ENCODE data around the gene METTL9. TPM values are rescaled to one million over a fixed set of nuclear protein-coding genes. Genes with fewer than 3 reads are reported as not detected.

METTL9 gene
- total and polyA plus RNA-seq, 2 of the 13 experiments (the other 11 are each of a cell fraction or from before 2014, with no cell fraction given) = 123 to 204 TPM

DNA sequence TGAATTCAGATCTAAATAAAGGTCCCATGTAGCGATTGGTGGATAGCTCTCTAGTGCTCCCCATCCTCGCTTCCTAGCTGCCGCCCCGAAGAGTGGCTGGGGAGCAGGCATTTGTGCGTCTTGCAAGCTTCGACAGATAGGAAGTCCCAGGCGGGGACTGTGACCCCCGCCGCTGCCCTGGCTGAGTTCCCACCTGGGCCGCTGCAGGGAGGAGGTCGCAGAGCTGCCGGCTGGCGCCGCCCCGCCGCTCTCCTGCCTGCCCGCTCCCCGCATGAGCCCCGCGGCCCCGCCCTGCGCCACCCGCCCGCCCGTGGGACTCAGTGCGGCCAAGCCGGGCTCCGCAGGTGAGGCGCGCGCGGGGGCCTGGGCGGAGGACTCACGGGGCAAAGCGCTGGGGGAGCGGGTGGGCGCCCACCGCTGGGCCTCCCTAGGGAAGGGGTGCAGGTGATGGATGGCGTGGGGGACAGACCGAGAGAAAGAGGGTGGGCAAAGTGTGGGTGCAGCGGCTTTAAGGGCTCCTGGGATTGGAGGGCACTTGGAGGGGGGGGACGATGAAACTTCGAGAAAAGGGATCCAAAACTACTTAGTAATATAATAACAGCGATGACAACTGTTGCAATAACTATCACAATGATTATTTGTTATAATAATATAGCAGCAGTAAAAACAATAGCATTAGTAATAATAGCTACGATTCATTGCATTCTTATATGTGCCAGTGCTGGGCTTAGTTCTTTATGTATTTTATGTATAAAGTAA is 64.7 kb downstream of the METTL9 start, which contains the start of gene OTOA (continued):
- TF ChIP-seq PATZ1 (CRISPR knock-in tag; IDR thresholded peaks at IDR 0.05) (peak; percentile 42), MZF1 (CRISPR knock-in tag; IDR thresholded peaks at IDR 0.05; ENCODE audit: borderline replicate concordance) (no peak), YEATS4 (CRISPR knock-in tag; IDR thresholded peaks at IDR 0.05; ENCODE audit: borderline replicate concordance) (0 out of 2 replicates have a peak, but pooled peaks have one; percentile 13), MATR3 (CRISPR knock-in tag; IDR thresholded peaks at IDR 0.05) (no peak), CEBPG (CRISPR knock-in tag; IDR thresholded peaks at IDR 0.05) (no peak), ZNF710 (CRISPR knock-in tag; IDR thresholded peaks at IDR 0.05; ENCODE audit: borderline replicate concordance) (no peak), SOX5 (CRISPR knock-in tag; IDR thresholded peaks at IDR 0.05; ENCODE audit: borderline replicate concordance) (no peak), U2AF1 (optimal IDR thresholded peaks at IDR 0.05; ENCODE audit: low read depth, low read length) (no peak), TEF (CRISPR knock-in tag; IDR thresholded peaks at IDR 0.05) (no peak), PBX3 (CRISPR knock-in tag; IDR thresholded peaks at IDR 0.05; ENCODE audit: borderline replicate concordance) (no peak), FIP1L1 (IDR thresholded peaks at IDR 0.05; ENCODE audit: borderline replicate concordance, insufficient read depth, low read depth, low read length) (no peak), ZSCAN25 (CRISPR knock-in tag; IDR thresholded peaks at IDR 0.05) (peak; percentile 95), ZFY (CRISPR knock-in tag; IDR thresholded peaks at IDR 0.05) (0 out of 2 replicates have a peak, but pooled peaks have one; percentile 14)
- TF ChIP-seq, protein P1, sequence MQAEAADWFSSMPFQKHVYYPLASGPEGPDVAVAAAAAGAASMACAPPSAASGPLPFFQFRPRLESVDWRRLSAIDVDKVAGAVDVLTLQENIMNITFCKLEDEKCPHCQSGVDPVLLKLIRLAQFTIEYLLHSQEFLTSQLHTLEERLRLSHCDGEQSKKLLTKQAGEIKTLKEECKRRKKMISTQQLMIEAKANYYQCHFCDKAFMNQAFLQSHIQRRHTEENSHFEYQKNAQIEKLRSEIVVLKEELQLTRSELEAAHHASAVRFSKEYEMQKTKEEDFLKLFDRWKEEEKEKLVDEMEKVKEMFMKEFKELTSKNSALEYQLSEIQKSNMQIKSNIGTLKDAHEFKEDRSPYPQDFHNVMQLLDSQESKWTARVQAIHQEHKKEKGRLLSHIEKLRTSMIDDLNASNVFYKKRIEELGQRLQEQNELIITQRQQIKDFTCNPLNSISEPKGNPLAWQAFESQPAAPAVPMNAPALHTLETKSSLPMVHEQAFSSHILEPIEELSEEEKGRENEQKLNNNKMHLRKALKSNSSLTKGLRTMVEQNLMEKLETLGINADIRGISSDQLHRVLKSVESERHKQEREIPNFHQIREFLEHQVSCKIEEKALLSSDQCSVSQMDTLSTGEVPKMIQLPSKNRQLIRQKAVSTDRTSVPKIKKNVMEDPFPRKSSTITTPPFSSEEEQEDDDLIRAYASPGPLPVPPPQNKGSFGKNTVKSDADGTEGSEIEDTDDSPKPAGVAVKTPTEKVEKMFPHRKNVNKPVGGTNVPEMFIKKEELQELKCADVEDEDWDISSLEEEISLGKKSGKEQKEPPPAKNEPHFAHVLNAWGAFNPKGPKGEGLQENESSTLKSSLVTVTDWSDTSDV (CRISPR knock-in tag; IDR thresholded peaks at IDR 0.05) = no peak
- TF ChIP-seq, protein P2, sequence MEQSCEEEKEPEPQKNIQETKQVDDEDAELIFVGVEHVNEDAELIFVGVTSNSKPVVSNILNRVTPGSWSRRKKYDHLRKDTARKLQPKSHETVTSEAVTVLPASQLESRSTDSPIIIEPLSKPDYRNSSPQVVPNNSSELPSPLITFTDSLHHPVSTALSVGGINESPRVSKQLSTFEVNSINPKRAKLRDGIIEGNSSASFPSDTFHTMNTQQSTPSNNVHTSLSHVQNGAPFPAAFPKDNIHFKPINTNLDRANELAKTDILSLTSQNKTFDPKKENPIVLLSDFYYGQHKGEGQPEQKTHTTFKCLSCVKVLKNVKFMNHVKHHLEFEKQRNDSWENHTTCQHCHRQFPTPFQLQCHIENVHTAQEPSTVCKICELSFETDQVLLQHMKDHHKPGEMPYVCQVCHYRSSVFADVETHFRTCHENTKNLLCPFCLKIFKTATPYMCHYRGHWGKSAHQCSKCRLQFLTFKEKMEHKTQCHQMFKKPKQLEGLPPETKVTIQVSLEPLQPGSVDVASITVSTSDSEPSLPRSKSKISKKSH (CRISPR knock-in tag; IDR thresholded peaks at IDR 0.05; ENCODE audit: borderline replicate concordance) = 0 out of 2 replicates have a peak, but pooled peaks have one; percentile 28

Data from HepG2 (cell line).